Measurements from ENCODE around the gene GBX2. TPM values are rescaled to one million over a fixed set of nuclear protein-coding genes. Genes with fewer than 3 reads are reported as not detected.
"Not testable (repeated sequence)": the region's sequence is repeated elsewhere in the genome, so short reads cannot be mapped to it uniquely, and the experiment has no call there.

The GBX2 gene
- total and polyA plus RNA-seq, 12 donors = not detected

- intact Hi-C loops (cut with DNase I) = no loop called here
- no peak overlapping the region for H3K4me3 ChIP-seq
- no peaks in the 10 kb centered on the region for H3K36me3 ChIP-seq (replicated peaks in 1 of 2)
- TF ChIP-seq POLR2A (IDR thresholded peaks at IDR 0.05) = no peak
- TF ChIP-seq CTCF (IDR thresholded peaks at IDR 0.05) = no peak
- H3K27ac ChIP-seq = no peak overlapping the region
- no peaks in the 10 kb centered on the region for H3K4me1 ChIP-seq (replicated peaks in 1 of 2)
- peaks cover 15% of the 10 kb centered on the region for H3K27me3 ChIP-seq
- H3K9me3 ChIP-seq (replicated peaks in 1 of 3) = no peaks in the 10 kb centered on the region
- DNase-seq = no peak
- WGBS, 4 donors = 92 to 99% (median 93%) methylated on average over 10 of the region's 10 CpGs
Observed at GRCh38 chr2:236143811-236144210, 24.4 kb downstream of the GBX2 start.

GRCh38 chr2:236141616-236142015 lies 26.6 kb downstream of the GBX2 start:
- 86 to 90% (median 88%) methylated on average over 11 of the region's 11 CpGs for WGBS, 4 donors
- H3K36me3 ChIP-seq (replicated peaks in 1 of 2); DNase-seq; H3K27ac ChIP-seq; H3K4me1 ChIP-seq (replicated peaks in 1 of 2); H3K4me3 ChIP-seq; H3K9me3 ChIP-seq (replicated peaks in 1 of 3); intact Hi-C loops (cut with DNase I): not testable (repeated sequence)
- H3K27me3 ChIP-seq = peaks cover 15% of the 10 kb centered on the region

GRCh38 chr2:236137066-236137465 lies 31.1 kb downstream of the GBX2 start:
- intact Hi-C loops (cut with DNase I) = no loop called here
- TF ChIP-seq POLR2A (IDR thresholded peaks at IDR 0.05) = no peak
- TF ChIP-seq CTCF (IDR thresholded peaks at IDR 0.05) = no peak
- H3K27ac ChIP-seq = no peak overlapping the region
- WGBS, 4 donors = 93 to 98% (median 96%) methylated on average over 6 to 10 of the region's 10 CpGs
- H3K4me3 ChIP-seq = no peak overlapping the region
- DNase-seq = no peak
- no peaks in the 10 kb centered on the region for H3K4me1 ChIP-seq (replicated peaks in 1 of 2)
- H3K27me3 ChIP-seq = no peaks in the 10 kb centered on the region
- no peaks in the 10 kb centered on the region for H3K36me3 ChIP-seq (replicated peaks in 1 of 2)
- H3K9me3 ChIP-seq (replicated peaks in 1 of 3) = no peaks in the 10 kb centered on the region

- no peak overlapping the region for H3K27ac ChIP-seq
- H3K27me3 ChIP-seq = no peaks in the 10 kb centered on the region
- DNase-seq = no peak
- no peak overlapping the region for H3K4me3 ChIP-seq
- TF ChIP-seq CTCF (IDR thresholded peaks at IDR 0.05) (no peak), POLR2A (IDR thresholded peaks at IDR 0.05) (no peak)
- intact Hi-C loops (cut with DNase I) = no loop called here
- 74 to 91% (median 83%) methylated on average over 8 to 19 of the region's 19 CpGs for WGBS, 4 donors
- H3K9me3 ChIP-seq (replicated peaks in 1 of 3) = no peaks in the 10 kb centered on the region
- H3K36me3 ChIP-seq (replicated peaks in 1 of 2) = no peaks in the 10 kb centered on the region
- H3K4me1 ChIP-seq (replicated peaks in 1 of 2) = no peaks in the 10 kb centered on the region
Observed at GRCh38 chr2:236136538-236136937, 31.6 kb downstream of the GBX2 start.

- Histone ChIP-seq H3K27ac (no peak overlapping the region), H3K4me1 (replicated peaks in 1 of 2) (no peaks in the 10 kb centered on the region), H3K4me3 (no peak overlapping the region), H3K27me3 (no peaks in the 10 kb centered on the region), H3K36me3 (replicated peaks in 1 of 2) (no peaks in the 10 kb centered on the region), H3K9me3 (replicated peaks in 1 of 3) (no peaks in the 10 kb centered on the region)
- TF ChIP-seq CTCF (IDR thresholded peaks at IDR 0.05) = no peak
- no peak for TF ChIP-seq POLR2A (IDR thresholded peaks at IDR 0.05)
- WGBS, 4 donors = 91 to 95% (median 93%) methylated on average over 11 to 12 of the region's 12 CpGs
- intact Hi-C loops (cut with DNase I) = no loop called here
- no peak for DNase-seq
Observed at GRCh38 chr2:236133410-236134012, 34.7 kb downstream of the GBX2 start.
